DOHH2 (cell line): ENCODE results near the gene CMIP.

Source experiments
- EZH2phosphoT487 ChIP-seq: fragments of 200-600 bp; sonication (generic); IDR thresholded peaks from 2 replicates; pipeline ENCODE4 v1.6.1; 2017; ENCODE audit warnings: borderline replicate concordance, mild to moderate bottlenecking, antibody characterized with exemption, low read length, moderate library complexity, mixed read lengths
- TF ChIP-seq, protein P1 (sequence below): fragments of 200-600 bp; sonication (generic); IDR thresholded peaks from one replicate; pipeline ENCODE4 v1.5.1; 2014; ENCODE audit warnings: antibody characterized with exemption, mild to moderate bottlenecking, low read depth, low read length; ENCODE audit not compliant: poor library complexity, severe bottlenecking

DNA sequence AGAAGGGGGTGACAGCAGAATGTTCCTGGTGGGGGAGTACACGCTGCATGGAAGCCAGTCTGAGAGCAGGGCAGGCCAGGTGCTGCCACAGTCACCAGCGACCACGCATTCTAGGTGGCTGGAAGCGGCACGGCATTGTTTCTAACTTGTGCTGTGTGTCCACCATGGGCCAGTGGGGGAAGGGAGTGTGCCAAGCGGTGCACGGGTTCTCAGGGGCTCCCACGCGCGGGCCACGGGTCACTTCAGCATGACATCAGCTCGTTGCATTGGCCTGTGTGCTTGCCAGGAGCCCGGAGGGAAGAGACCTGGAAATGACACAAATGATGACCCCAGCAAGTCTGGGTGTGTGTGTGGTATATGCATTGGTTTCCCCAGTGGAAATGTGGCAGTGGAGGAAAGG lies 169.6 kb downstream of the CMIP start:
- TF ChIP-seq, protein P1, sequence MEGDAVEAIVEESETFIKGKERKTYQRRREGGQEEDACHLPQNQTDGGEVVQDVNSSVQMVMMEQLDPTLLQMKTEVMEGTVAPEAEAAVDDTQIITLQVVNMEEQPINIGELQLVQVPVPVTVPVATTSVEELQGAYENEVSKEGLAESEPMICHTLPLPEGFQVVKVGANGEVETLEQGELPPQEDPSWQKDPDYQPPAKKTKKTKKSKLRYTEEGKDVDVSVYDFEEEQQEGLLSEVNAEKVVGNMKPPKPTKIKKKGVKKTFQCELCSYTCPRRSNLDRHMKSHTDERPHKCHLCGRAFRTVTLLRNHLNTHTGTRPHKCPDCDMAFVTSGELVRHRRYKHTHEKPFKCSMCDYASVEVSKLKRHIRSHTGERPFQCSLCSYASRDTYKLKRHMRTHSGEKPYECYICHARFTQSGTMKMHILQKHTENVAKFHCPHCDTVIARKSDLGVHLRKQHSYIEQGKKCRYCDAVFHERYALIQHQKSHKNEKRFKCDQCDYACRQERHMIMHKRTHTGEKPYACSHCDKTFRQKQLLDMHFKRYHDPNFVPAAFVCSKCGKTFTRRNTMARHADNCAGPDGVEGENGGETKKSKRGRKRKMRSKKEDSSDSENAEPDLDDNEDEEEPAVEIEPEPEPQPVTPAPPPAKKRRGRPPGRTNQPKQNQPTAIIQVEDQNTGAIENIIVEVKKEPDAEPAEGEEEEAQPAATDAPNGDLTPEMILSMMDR, result no peak
- no peak for TF ChIP-seq EZH2phosphoT487
